Gastroesophageal sphincter (tissue), 4 donors: ENCODE data around the gene PRPF38A. TPM values are rescaled to one million over a fixed set of nuclear protein-coding genes. Genes with fewer than 3 reads are reported as not detected.
A peak's percentile ranks its signal among the peaks of the same experiment; 100 is the strongest.
"Not testable (repeated sequence)": the region's sequence is repeated elsewhere in the genome, so short reads cannot be mapped to it uniquely, and the experiment has no call there.

Experiments
- ATAC-seq: fragments of 150-250 bp; one replicate; pipeline ENCODE4 v1.9.1; 2016; ENCODE audit warnings: mild to moderate bottlenecking, moderate library complexity
- H3K27ac ChIP-seq, 4 donors: fragments of 200-600 bp; sonication (generic) in 3 of 4; 1 replicate in 3 of 4; 2 replicates in 1 of 4; pipeline ENCODE4 v1.5.1; 2016 to 2019
- H3K27me3 ChIP-seq: fragments of 200-600 bp; sonication (generic); one replicate; pipeline ENCODE4 v1.5.1; 2019
- H3K36me3 ChIP-seq, 2 donors: fragments of 200-600 bp; sonication (generic); one replicate each; pipeline ENCODE4 v1.5.1; 2019; ENCODE audit warnings: control low read depth in 1 of 2
- H3K4me1 ChIP-seq, 3 donors: fragments of 200-600 bp; sonication (generic); 1 replicate in 2 of 3; 2 replicates in 1 of 3; pipeline ENCODE4 v1.5.1; 2016 to 2019; ENCODE audit warnings: control low read depth in 2 of 3
- H3K4me3 ChIP-seq, 2 donors: fragments of 200-600 bp; sonication (generic); one replicate each; pipeline ENCODE4 v1.5.1; 2019; ENCODE audit warnings: mild to moderate bottlenecking in 1 of 2, moderate library complexity in 1 of 2
- H3K9me3 ChIP-seq, 3 donors: fragments of 200-600 bp; sonication (generic); one replicate each; pipeline ENCODE4 v1.5.1; 2017 to 2019; ENCODE audit warnings: control low read depth in 2 of 3
- EP300 ChIP-seq: sonication (generic); formaldehyde crosslinking; IDR thresholded peaks from one replicate; pipeline ENCODE4 v1.6.1; 2017; ENCODE audit warnings: antibody characterized with exemption, mild to moderate bottlenecking
- POLR2A ChIP-seq, 2 donors: fragments of 450-650 bp; IDR thresholded peaks; one replicate each; pipeline ENCODE4 v1.6.1; 2017; ENCODE audit warnings: antibody characterized with exemption in 2 of 2, mild to moderate bottlenecking in 2 of 2, moderate library complexity in 1 of 2
- POLR2AphosphoS5 ChIP-seq: sonication (generic); formaldehyde crosslinking; IDR thresholded peaks from one replicate; pipeline ENCODE4 v1.6.1; 2017; ENCODE audit warnings: antibody characterized with exemption
- WGBS, 2 donors: methylation state at CpG; one replicate each; pipeline ENCODE4 v1.1.5; 2018; ENCODE audit warnings: low coverage in 1 of 2; 5-methylcytosine and 5-hydroxymethylcytosine counted together
- total RNA-seq, 4 donors: library from RNA; depleted of rRNA; stranded (reverse); fragments of >200 nt; gene quantifications; one replicate each; pipeline ENCODE4 v1.1.0, GENCODE V29; 2016
- TF ChIP-seq, protein P1 (sequence below), 4 experiments: fragments of 200-600 bp in 2 of 4; fragments of 450-650 bp in 2 of 4; sonication (generic) in 1 of 4; IDR thresholded peaks; one replicate each; pipeline ENCODE4 v1.5.1; 2017 to 2019; ENCODE audit warnings: antibody characterized with exemption in 4 of 4, mild to moderate bottlenecking in 2 of 4, moderate library complexity in 2 of 4

The PRPF38A gene
- total RNA-seq, 4 donors from 2014 or later: 15.2 to 20.3 (median 19.5) TPM

DNA sequence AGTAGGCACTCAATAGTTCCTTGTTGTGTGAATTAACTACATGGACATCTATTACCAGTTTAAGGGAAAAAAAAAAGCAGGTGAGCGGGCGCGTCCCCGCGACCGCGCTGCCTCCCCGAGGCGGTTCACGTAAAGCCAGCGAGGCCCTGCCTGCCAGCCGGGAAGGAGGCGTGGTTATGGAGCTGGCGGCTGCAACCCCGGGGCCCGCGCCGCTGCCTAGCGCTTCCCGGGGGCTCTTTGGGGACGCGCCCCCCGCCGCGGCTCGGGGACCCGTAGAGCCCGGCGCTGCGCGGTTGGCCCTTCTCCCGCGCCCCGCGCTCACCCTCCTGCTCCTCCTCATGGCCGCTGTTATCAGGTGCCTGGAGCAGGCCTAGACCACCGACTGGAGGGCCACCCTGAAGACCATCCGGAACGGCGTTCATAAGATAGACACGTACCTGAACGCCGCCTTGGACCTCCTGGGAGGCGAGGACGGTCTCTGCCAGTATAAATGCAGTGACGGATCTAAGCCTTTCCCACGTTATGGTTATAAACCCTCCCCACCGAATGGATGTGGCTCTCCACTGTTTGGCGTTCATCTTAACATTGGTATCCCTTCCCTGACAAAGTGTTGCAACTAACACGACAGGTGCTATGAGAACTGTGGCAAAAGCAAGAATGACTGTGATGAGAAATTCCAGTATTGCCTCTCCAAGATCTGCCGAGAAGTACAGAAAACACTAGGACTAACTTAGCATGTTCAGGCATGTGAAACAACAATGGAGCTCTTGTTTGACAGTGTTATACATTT, 35.8 kb upstream of the PRPF38A start:
- Histone ChIP-seq H3K4me1 (peaks cover 0 to 31% (median 14%) of the 10 kb centered on the region in 3 donors), H3K9me3 (no peaks in the 10 kb centered on the region), H3K27ac (peak overlapping the region in 3 of 4 donors; percentile 43 to 62 (median 50)), H3K4me3 (peak overlapping the region; percentile 25 to 49), H3K27me3 (no peaks in the 10 kb centered on the region), H3K36me3 (peaks cover 0 to 9% of the 10 kb centered on the region in 2 donors)
- ATAC-seq: no peak
- no peak for TF ChIP-seq EP300
- TF ChIP-seq, protein P1, sequence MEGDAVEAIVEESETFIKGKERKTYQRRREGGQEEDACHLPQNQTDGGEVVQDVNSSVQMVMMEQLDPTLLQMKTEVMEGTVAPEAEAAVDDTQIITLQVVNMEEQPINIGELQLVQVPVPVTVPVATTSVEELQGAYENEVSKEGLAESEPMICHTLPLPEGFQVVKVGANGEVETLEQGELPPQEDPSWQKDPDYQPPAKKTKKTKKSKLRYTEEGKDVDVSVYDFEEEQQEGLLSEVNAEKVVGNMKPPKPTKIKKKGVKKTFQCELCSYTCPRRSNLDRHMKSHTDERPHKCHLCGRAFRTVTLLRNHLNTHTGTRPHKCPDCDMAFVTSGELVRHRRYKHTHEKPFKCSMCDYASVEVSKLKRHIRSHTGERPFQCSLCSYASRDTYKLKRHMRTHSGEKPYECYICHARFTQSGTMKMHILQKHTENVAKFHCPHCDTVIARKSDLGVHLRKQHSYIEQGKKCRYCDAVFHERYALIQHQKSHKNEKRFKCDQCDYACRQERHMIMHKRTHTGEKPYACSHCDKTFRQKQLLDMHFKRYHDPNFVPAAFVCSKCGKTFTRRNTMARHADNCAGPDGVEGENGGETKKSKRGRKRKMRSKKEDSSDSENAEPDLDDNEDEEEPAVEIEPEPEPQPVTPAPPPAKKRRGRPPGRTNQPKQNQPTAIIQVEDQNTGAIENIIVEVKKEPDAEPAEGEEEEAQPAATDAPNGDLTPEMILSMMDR (IDR thresholded peaks at IDR 0.05): peak in 2 of 4 experiments; percentile 11 to 30
- WGBS, 2 donors: 0 to 5% methylated on average over 9 to 11 of the region's 51 CpGs

DNA sequence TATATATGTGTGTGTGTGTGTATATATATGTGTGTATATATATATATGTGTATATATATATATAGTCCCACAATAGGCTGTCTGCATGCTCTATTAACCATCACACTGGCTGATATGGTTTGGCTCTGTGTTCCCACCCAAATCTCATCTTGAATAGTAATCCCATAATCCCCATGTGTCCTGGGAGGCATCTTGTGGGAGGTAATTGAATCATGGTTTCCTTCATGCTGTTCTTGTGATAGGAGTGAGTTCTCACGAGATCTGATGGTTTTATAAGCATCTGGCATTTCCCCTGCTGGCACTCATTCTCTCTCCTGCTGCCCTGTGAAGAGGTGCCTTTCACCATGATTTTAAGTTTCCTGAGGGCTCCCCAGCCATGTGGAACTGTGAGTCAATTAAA, 34.6 kb upstream of the PRPF38A start:
- H3K27ac ChIP-seq, H3K27me3 ChIP-seq, ATAC-seq, H3K36me3 ChIP-seq, H3K4me3 ChIP-seq, H3K9me3 ChIP-seq: not testable (repeated sequence)
- peaks cover 0 to 18% (median 7%) of the 10 kb centered on the region in 3 donors for H3K4me1 ChIP-seq
- WGBS, 2 donors: 55% methylated on average over 1 of the region's 1 CpG; no CpG with 5 or more reads in 1 of the 2 donors

DNA sequence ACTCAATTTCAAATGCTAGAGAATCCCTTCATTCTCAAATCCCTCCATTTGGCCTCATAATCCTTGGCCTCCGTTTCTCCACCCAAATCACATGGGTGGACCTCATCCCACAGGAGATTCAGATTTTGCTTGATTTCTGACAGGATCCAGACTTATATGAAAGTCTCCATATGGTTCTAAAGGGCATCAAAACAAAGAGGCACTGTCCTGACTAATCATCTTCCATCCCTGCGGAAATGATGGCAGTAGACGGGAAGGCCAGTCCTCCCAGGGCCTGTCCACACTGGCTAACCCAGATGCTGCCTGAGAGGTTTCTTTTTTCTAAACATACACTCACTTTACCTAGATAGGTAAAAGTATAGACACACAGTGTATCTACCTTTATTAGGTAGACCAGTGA, 19.0 kb upstream of the PRPF38A start:
- H3K27ac ChIP-seq: no peak overlapping the region
- WGBS, 2 donors: 88 to 93% methylated on average over 1 to 3 of the region's 3 CpGs
- no peaks in the 10 kb centered on the region for H3K27me3 ChIP-seq
- no peaks in the 10 kb centered on the region for H3K36me3 ChIP-seq
- no peak for ATAC-seq
- TF ChIP-seq POLR2A (IDR thresholded peaks at IDR 0.05) (no peak), EP300 (no peak), POLR2AphosphoS5 (no peak)
- TF ChIP-seq, protein P1 (IDR thresholded peaks at IDR 0.05): no peak
- no peak overlapping the region for H3K4me3 ChIP-seq
- no peaks in the 10 kb centered on the region for H3K9me3 ChIP-seq
- no peaks in the 10 kb centered on the region for H3K4me1 ChIP-seq

DNA sequence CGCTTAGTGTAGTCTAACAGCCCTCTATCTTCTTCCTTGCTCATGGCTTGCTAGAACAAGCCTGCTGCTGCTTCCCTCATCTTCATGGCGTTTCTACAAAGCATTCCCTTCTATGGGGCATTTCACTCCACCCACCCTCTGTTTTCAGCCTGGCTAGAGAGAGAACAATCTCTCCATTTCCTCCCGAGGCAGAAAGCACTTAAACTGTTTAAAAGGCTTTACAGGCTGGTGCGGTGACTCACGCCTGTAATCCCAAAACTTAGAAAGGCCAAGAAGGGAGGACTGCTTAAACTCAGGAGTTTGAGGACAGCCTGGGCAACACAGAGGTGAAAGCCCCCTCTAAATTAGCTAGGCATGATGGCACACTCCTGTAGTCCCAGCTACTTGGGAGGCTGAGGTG, 17.9 kb upstream of the PRPF38A start:
- WGBS, 2 donors: 83% methylated on average over 1 to 3 of the region's 5 CpGs
- no peak for ATAC-seq
- Histone ChIP-seq H3K36me3 (no peaks in the 10 kb centered on the region), H3K27ac (no peak overlapping the region), H3K4me1 (no peaks in the 10 kb centered on the region), H3K4me3 (no peak overlapping the region), H3K9me3 (no peaks in the 10 kb centered on the region), H3K27me3 (no peaks in the 10 kb centered on the region)
- TF ChIP-seq, protein P1 (IDR thresholded peaks at IDR 0.05): no peak
- TF ChIP-seq POLR2A (IDR thresholded peaks at IDR 0.05) (no peak), POLR2AphosphoS5 (no peak), EP300 (no peak)

DNA sequence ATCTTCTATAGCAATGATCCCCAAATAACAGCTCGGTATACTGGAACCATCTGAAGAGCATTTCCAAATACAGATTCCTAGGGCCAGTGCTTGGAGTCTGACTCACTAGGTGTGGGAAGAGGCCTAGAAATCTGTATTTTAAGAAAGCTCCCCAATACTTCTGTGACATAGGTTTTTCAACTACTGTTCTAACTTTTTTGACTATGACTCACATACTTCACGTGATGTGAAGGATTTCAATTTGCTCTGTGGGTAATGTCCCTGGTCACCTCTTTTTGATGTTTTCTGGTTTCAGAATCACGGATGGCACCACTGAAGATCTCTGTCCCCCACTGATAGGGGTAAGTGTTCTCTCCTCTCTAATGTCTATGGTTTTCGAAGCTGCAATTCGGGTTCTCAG, 11.2 kb upstream of the PRPF38A start:
- H3K4me1 ChIP-seq: no peaks in the 10 kb centered on the region
- no peak overlapping the region for H3K27ac ChIP-seq
- no peaks in the 10 kb centered on the region for H3K9me3 ChIP-seq
- H3K36me3 ChIP-seq: no peaks in the 10 kb centered on the region
- 91 to 92% methylated on average over 4 to 5 of the region's 5 CpGs for WGBS, 2 donors
- no peak overlapping the region for H3K4me3 ChIP-seq
- TF ChIP-seq, protein P1 (IDR thresholded peaks at IDR 0.05): no peak
- TF ChIP-seq EP300: no peak
- TF ChIP-seq POLR2AphosphoS5: no peak
- TF ChIP-seq POLR2A (IDR thresholded peaks at IDR 0.05): no peak
- ATAC-seq: no peak
- H3K27me3 ChIP-seq: no peaks in the 10 kb centered on the region
